HCEC 1CT (cell line): ENCODE measurements around the gene LMX1A.

Experiments used
- DNase-seq: peaks from one replicate; pipeline ENCODE4 v3.0.0-alpha.2; 2017

LMX1A gene

DNA sequence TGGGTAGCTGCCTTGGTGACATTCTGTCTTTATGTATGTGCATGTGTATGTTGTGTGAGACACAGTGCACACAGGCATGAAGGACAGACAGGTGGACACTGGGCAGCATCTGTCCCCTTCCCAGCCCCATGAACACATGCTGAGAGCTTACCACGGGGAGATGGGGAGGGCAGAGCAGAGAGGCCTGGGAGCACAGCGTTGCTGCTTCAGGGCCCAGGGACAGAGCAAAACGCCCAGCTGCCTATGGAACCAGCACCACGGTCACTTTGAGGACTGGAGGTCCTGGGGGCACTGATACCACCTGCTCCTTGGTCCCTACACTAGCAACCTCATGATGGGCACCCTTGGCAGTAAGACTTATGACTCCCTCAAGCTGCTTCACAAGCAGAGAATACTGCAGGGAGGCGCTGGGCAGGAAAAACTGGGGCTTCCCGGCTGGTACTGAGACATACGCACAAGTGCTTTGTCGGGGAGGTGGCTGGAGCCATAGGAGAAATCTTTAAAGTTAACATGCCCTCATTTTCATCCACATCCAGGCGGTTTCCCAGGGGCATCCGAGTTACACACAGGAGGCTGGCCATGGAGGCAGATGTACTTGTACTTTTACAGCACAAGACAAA lies 40.3 kb downstream of the LMX1A start:
- no peak for DNase-seq

- no peak for DNase-seq
These were observed 41.0 kb downstream of the LMX1A start for GRCh38 chr1:165315481-165315880.

DNA sequence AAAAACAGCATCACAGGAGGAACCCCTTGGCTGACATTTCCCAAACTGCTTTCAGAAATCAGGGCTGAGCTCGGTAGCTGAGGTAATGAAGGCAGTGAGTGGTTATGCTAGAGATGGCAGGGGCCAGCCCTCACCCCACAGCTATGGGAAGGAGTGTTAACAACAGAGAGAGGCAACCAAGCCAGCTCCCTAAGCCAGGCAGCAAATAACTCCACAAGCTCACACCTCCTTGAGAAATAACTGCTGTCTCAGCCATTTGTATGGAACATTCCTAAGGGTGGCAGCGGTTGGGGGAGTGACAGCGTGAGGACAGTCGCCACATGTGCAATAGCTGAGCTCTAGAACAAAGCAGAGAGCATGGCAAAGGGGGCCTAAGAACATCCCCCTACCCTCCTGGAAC lies 42.6 kb downstream of the LMX1A start:
- DNase-seq: no peak

DNA sequence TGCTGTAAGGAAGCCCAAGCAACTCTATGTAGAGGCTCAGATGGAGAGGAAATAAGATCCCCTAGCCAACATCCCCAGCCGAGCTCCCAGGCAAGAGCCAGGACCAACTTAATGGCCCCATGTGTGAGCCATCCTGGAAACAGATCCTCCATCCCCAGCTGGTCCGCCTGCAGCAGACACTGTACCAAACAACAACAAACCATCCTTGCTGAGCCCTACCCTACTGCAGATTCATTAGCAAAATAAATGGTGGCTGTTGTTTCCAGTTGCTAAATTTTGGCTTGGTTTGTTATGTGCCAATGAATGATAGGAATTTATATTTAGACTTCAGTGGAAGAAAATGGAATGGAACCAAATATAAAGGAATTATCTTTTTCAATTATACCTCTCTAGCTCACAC lies 43.9 kb downstream of the LMX1A start:
- no peak for DNase-seq

GRCh38 chr1:165306543-165307434 lies 49.7 kb downstream of the LMX1A start:
- no peak for DNase-seq

- no peak for DNase-seq
These were observed 53.1 kb downstream of the LMX1A start for GRCh38 chr1:165303386-165303785.

- DNase-seq: no peak
These were observed 56.1 kb downstream of the LMX1A start for GRCh38 chr1:165300400-165300903.

DNA sequence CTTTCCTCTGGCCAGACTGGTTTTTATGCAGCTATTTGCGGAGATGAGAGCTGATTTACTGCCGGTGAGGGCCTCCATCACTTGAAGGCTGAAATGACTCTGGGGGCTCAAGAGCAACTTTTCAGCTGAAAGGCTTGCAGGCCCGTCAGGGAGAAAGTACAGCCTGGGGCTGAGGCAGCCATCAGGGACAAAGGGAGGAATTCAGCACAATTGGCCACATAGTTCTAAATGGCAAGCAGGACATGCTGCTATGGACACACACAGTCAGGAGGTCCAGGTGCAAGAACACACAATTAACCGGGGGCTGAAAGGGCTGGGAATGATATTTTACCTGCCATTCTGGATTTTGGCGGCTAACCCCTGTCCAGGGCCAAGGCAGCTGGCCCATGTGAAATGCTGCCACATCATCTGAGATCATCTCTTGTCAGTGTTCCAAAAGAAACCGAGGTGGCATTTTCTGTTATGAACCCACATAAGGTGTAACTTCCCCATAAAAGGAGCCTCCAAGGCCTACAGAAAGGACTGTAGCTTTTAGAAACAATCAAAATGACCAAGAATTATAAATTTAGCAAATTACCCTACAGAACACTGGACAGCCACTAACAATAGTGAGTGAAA lies 58.2 kb downstream of the LMX1A start:
- no peak for DNase-seq

DNA sequence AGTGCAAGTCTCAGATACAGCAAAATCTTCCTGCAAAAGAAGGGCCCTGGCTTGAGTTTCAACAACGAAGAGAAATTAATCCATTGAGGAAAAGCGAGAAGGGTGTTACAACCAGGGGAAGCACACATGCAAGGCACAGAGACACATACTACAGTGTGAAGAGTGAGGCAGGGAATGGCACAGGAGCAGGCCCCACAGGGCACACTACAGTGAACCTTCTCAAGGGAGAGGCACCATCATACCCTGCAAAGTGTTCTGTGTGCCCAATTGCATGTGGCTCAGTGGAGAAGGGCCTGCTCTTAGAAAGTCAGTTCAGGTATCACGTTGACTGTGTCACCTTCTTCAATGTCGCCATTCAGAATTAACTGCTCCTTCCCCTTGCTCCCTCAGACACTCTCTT lies 60.3 kb downstream of the LMX1A start:
- no peak for DNase-seq

- no peak for DNase-seq
These were observed 66.4 kb downstream of the LMX1A start for GRCh38 chr1:165290148-165290547.

- DNase-seq: no peak
These were observed 67.0 kb downstream of the LMX1A start for GRCh38 chr1:165289556-165289955.

GRCh38 chr1:165288350-165289120 lies 68.0 kb downstream of the LMX1A start:
- no peak for DNase-seq

GRCh38 chr1:165287781-165288180 lies 68.7 kb downstream of the LMX1A start:
- no peak for DNase-seq

DNA sequence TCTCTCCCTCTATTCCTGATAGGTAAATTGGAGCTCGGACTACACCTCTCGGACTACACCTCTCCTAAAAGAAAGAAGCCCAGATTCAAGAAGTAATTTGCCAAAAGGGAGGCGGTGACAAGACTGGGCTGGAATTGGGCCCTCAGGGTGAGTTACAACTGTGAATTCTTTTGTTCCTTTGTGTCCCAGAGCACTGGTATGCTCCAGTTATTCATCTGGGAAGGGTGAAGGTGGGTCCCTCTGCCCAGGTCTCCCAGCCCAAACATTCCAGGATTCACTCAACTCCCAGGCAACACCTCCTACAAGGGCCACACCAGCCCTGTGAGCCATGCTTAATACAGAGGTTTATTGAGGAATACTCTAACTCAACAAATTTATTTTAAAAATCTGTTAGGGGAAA lies 69.2 kb downstream of the LMX1A start:
- DNase-seq: no peak

DNA sequence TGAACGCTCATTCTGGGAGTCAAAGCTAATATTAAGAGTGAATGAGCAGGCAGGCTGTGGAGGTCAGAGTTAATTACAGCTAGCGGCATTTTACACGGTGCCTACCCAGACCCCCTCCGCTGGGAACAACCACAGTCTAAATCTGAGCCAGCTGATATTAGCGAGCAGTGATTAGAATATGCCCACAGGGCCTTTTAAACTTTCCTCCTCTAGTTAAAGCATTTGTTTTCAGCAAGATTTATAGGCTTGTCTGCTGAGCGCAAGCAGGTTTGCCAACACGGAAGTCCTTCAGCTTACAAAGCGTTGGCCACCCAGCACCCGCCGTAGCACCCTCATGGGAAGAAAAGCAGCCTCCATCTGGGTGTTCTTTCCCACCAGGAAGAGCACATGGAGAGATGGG lies 72.1 kb downstream of the LMX1A start:
- no peak for DNase-seq

DNA sequence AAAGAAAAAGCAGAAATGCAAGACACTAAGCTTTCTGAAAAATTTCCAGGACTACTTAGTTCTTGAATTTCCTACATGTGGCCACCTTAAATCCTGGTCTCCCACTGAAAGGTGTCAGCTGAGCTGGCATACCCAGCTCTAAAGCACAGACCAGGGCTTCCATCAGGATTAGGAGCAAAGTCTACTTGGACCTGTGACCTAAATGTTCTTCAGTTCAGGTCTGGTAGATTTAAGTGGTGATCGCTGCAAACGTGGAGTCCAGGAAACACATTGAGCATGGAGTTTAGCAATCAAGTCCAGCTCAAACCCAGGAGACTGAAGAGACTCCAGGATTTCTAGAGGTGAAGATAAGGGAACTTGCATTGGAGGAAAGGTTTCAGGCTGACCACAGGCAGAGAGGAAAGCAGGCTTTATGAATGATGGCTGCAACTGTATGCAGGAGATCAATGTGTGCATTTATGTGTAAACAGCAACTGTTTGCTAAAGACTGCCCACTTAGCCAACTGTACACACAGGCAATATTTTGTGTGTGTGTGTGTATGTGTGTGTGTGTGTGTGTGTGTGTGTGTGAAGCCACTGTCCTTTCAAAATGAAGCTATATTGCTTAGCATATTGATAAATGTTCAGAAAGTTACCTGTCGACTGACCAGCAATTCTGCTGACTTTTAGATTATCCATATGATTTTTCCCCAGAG lies 75.2 kb downstream of the LMX1A start:
- no peak for DNase-seq

DNA sequence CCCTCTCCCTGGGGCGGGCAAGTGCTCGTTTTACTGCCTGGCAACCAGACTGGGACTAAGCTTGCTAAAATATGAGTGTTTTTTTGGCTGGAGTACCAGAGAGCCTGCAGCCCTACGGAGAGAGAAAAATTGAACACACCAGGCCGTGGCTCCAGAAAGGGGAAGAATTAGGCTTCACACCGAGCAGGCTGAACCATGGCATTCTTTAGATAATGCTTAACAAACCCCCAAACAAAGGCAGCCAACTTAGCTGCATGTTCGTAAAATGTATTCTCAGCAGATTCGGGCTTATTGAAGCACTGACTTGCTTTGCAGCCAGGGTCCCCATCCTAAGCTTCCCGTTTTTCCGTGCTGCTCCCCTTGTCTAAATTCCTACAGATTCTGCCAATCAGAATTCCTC lies 76.6 kb downstream of the LMX1A start:
- DNase-seq: no peak

GRCh38 chr1:165276314-165276713 lies 80.2 kb downstream of the LMX1A start:
- no peak for DNase-seq

GRCh38 chr1:165265196-165265838 lies 91.2 kb downstream of the LMX1A start:
- no peak for DNase-seq

- no peak for DNase-seq
These were observed 96.6 kb downstream of the LMX1A start for GRCh38 chr1:165259706-165260428.

- DNase-seq: no peak
These were observed 97.3 kb downstream of the LMX1A start for GRCh38 chr1:165259236-165259635.
